HepG2 (cell line): ENCODE measurements around the gene SLC7A10. TPM values are rescaled to one million over a fixed set of nuclear protein-coding genes. Genes with fewer than 3 reads are reported as not detected.

Experiments
- ARNT ChIP-seq: fragments of 450-650 bp; IDR thresholded peaks from 2 replicates; pipeline ENCODE4 v1.6.1; 2017
- ATF4 ChIP-seq, 2 experiments: fragments of 450-650 bp in 1 of 2; sonication (generic) in 1 of 2; formaldehyde crosslinking; IDR thresholded peaks; 2 replicates each; pipeline versions ENCODE4 v1.5.0 to v1.8.0; 2020 to 2022; ENCODE audit warnings: mild to moderate bottlenecking in 1 of 2, missing genetic modification reagents in 1 of 2
- CBX1 ChIP-seq: IDR thresholded peaks from one replicate; pipeline ENCODE4 v1.6.1; 2016; ENCODE audit warnings: antibody characterized with exemption, low read depth
- DNMT3B ChIP-seq: conservative IDR thresholded peaks from 2 replicates; pipeline ENCODE4 v1.6.1; 2016; ENCODE audit warnings: missing biosample characterization, control low read depth
- E2F5 ChIP-seq: sonication (generic); formaldehyde crosslinking; conservative IDR thresholded peaks from 2 replicates; pipeline ENCODE4 v1.4.0; 2020; ENCODE audit warnings: missing genetic modification reagents
- ETS1 ChIP-seq: sonication (generic); formaldehyde crosslinking; IDR thresholded peaks from 2 replicates; pipeline ENCODE4 v1.4.0; 2020; ENCODE audit warnings: missing genetic modification reagents
- ETV6 ChIP-seq: sonication (generic); formaldehyde crosslinking; conservative IDR thresholded peaks from 2 replicates; pipeline ENCODE4 v1.4.0; 2020; ENCODE audit warnings: missing genetic modification reagents
- GABPA ChIP-seq, 2 experiments: IDR thresholded peaks; 2 replicates each; pipeline ENCODE4 v1.6.1; 2011 to 2016; ENCODE audit warnings: low read depth in 2 of 2, low read length in 1 of 2, missing biosample characterization in 1 of 2, missing genetic modification characterization in 1 of 2
- IRF1 ChIP-seq: sonication (generic); formaldehyde crosslinking; IDR thresholded peaks from 2 replicates; pipeline ENCODE4 v1.4.0; 2020; ENCODE audit warnings: low read depth, mild to moderate bottlenecking, missing genetic modification reagents
- KAT2B ChIP-seq: fragments of 150-350 bp; IDR thresholded peaks from 2 replicates; pipeline ENCODE4 v1.6.1; 2014; ENCODE audit warnings: low read depth, low read length, borderline replicate concordance
- KLF15 ChIP-seq: sonication (generic); formaldehyde crosslinking; IDR thresholded peaks from 2 replicates; pipeline ENCODE4 v1.8.1; 2023; ENCODE audit warnings: borderline replicate concordance, mild to moderate bottlenecking, inconsistent platforms, missing genetic modification reagents, mixed read lengths
- KLF6 ChIP-seq: IDR thresholded peaks from 2 replicates; pipeline ENCODE4 v1.8.0; 2016; ENCODE audit warnings: missing biosample characterization, missing genetic modification reagents
- NFATC3 ChIP-seq: sonication (generic); formaldehyde crosslinking; IDR thresholded peaks from 2 replicates; pipeline ENCODE4 v1.5.1; 2020; ENCODE audit warnings: mild to moderate bottlenecking, missing genetic modification reagents
- NR2C2 ChIP-seq: sonication (generic); formaldehyde crosslinking; IDR thresholded peaks from 2 replicates; pipeline ENCODE4 v1.4.0; 2020; ENCODE audit warnings: missing genetic modification reagents, mild to moderate bottlenecking, moderate library complexity, borderline replicate concordance
- NR2F2 ChIP-seq: IDR thresholded peaks from 2 replicates; pipeline ENCODE4 v1.6.1; 2012; ENCODE audit warnings: low read depth, inconsistent platforms, borderline replicate concordance
- SKIL ChIP-seq: sonication (generic); formaldehyde crosslinking; IDR thresholded peaks from 2 replicates; pipeline ENCODE4 v1.8.0; 2022; ENCODE audit warnings: missing genetic modification reagents, mild to moderate bottlenecking, moderate library complexity, borderline replicate concordance
- SNAPC2 ChIP-seq: sonication (generic); formaldehyde crosslinking; IDR thresholded peaks from 2 replicates; pipeline ENCODE4 v1.8.1; 2022; ENCODE audit warnings: mild to moderate bottlenecking, missing genetic modification reagents
- TFAP4 ChIP-seq: sonication (generic); IDR thresholded peaks from 2 replicates; pipeline ENCODE4 v1.6.1; 2016; ENCODE audit warnings: low read depth, borderline replicate concordance
- TGIF2 ChIP-seq: IDR thresholded peaks from 2 replicates; pipeline ENCODE4 v1.6.1; 2016; ENCODE audit warnings: control low read depth, missing compliant biosample characterization
- ZFP36L1 ChIP-seq: sonication (generic); formaldehyde crosslinking; IDR thresholded peaks from 2 replicates; pipeline ENCODE4 v1.8.0; 2022; ENCODE audit warnings: mild to moderate bottlenecking, missing genetic modification reagents, moderate library complexity
- ZNF20 ChIP-seq: sonication (generic); formaldehyde crosslinking; IDR thresholded peaks from 2 replicates; pipeline ENCODE4 v1.4.0; 2020; ENCODE audit warnings: mild to moderate bottlenecking, moderate library complexity, missing genetic modification reagents
- ZNF629 ChIP-seq: sonication (generic); formaldehyde crosslinking; conservative IDR thresholded peaks from 2 replicates; pipeline ENCODE4 v1.5.0; 2020; ENCODE audit warnings: missing genetic modification reagents
- ZNF749 ChIP-seq: sonication (generic); formaldehyde crosslinking; IDR thresholded peaks from 2 replicates; pipeline ENCODE4 v1.8.0; 2022; ENCODE audit warnings: mild to moderate bottlenecking, missing genetic modification reagents, moderate library complexity, borderline replicate concordance
- polyA plus RNA-seq, 8 experiments: library from polyadenylated mRNA; depleted of rRNA in 3 of 8; stranded (reverse) in 7 of 8; unstranded in 1 of 8; fragments of >200 nt; fragmentation: Illumina TruSeq in 4 of 8; extraction: Trizol in 4 of 8; gene quantifications; 2 replicates each; pipeline versions ENCODE4 v1.2.1 to v1.2.3, GENCODE V29; 2011 to 2016; ENCODE audit warnings: low read depth in 4 of 8, missing spikeins in 1 of 8, mixed read lengths in 1 of 8; ENCODE audit not compliant: insufficient read depth in 1 of 8
- total RNA-seq, 5 experiments: library from RNA; depleted of rRNA; stranded (reverse); fragments of >200 nt; fragmentation: Illumina TruSeq; extraction: Trizol; gene quantifications; 2 replicates each; pipeline ENCODE4 v1.2.3, GENCODE V29; 2016; ENCODE audit warnings: low read depth in 1 of 5

The SLC7A10 gene
- total and polyA plus RNA-seq, 2 of the 13 experiments (the other 11 are each of a cell fraction or from before 2014, with no cell fraction given), result 1.1 to 2.2 TPM

- TF ChIP-seq ETS1 (CRISPR knock-in tag), result no peak
- TF ChIP-seq NR2C2 (CRISPR knock-in tag), result no peak
- no peak for TF ChIP-seq NFATC3
- TF ChIP-seq ZNF749 (CRISPR knock-in tag), result no peak
- no peak for TF ChIP-seq ZNF20 (CRISPR knock-in tag)
- no peak for TF ChIP-seq DNMT3B (CRISPR knock-in tag)
- no peak for TF ChIP-seq ZNF629
- no peak for TF ChIP-seq CBX1
- no peak for TF ChIP-seq TGIF2
- TF ChIP-seq KLF15 (CRISPR knock-in tag), result no peak
- no peak for TF ChIP-seq KAT2B
- no peak for TF ChIP-seq GABPA (IDR thresholded peaks at IDR 0.05; ENCODE audit: low read depth, low read length)
- no peak for TF ChIP-seq GABPA (CRISPR knock-in tag; IDR thresholded peaks at IDR 0.05; ENCODE audit: low read depth)
- no peak for TF ChIP-seq SNAPC2 (CRISPR knock-in tag)
- TF ChIP-seq E2F5 (CRISPR knock-in tag), result no peak
- no peak for TF ChIP-seq ATF4 (CRISPR knock-in tag; IDR thresholded peaks at IDR 0.05)
- no peak for TF ChIP-seq IRF1 (CRISPR knock-in tag)
- TF ChIP-seq KLF6 (CRISPR knock-in tag), result no peak
- no peak for TF ChIP-seq ARNT
- no peak for TF ChIP-seq ETV6 (CRISPR knock-in tag)
- TF ChIP-seq ZFP36L1 (CRISPR knock-in tag), result peak; percentile 26; the same call in 1 of the 2 replicates
- no peak for TF ChIP-seq NR2F2
- no peak for TF ChIP-seq SKIL (CRISPR knock-in tag)
- TF ChIP-seq TFAP4, result peak; percentile 46; the same call in 1 of the 2 replicates
These were observed 15.5 kb upstream of the SLC7A10 start (continued) for GRCh38 chr19:33241091-33241529.
